T-helper 2 cell (primary cell): ENCODE data around the gene PABPC1L.

Experiments
- DNase-seq, 5 experiments: peaks; one replicate each; pipeline versions ENCODE4 v3.0.0 to v3.0.0-alpha.2; 2012 to 2022

PABPC1L gene

DNA sequence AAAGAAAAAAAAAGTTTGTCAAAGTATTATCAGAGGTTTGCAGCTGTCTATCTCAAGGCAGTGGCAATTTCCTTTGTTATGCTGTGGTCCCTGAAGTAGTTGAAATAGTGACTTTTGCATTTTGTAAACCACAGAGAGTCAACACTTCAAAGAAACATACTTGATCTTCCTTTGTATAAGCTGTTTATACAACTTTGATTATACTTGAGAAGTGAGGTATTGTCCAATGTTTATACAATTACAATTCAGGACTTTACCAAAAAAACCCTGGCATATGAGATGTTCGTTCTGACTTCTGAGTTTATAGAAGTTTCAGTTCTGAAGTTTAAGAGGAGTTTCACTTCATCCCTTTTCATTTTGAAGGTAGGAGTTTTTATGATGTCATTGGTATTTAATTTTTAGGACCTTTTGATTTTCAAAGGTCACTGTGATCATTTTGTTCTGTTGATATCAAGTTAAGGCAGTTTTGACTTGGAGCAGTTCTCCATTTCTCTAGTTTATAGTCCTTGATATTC, 60.4 kb downstream of the PABPC1L start:
- DNase-seq = peak in 1 of 5 experiments; percentile 65

DNA sequence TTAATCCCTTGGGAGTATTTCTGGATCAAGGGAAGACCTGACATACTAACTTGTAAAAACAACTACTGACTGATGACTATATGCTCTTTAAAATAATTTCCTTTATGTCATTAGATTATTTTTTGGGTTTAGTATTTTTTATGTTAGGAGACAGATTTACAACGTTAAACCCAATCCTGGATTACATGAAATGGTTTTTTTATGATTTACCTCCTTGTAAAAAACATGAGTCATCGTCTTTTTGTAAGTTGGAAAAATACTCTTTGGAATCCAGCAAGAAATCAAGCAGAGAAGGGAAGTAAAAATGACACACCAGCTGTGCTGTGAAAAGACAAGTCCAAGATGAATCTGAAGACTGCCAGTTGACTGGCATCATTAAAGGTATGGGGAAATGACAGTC, 63.2 kb downstream of the PABPC1L start:
- DNase-seq = no peak

DNA sequence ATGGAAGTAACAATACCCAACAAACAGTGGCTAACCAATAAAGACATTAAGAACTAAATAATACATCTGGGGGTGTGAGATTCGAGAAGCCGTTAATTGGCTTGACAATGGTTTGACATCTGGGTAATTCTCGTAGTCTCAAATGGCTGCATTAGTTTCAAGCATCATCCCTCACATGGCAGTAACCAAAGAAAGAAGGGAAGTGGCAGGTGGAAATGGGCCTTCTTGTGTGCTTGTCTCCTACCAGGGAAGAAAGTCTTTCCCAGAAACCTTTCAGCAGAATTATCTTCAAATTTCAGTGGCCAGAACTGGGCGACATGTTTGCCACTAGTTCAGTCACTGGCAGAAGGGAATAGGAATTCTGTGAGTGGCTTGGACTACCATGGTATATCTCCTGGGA, 66.8 kb downstream of the PABPC1L start:
- DNase-seq = no peak

GRCh38 chr20:44979090-44979621, 69.3 kb downstream of the PABPC1L start:
- DNase-seq = peak in 4 of 5 experiments; percentile 24 to 92 (median 68)

GRCh38 chr20:44981736-44982406, 72.0 kb downstream of the PABPC1L start:
- peak in 1 of 5 experiments; percentile 48 for DNase-seq

- DNase-seq = no peak
These were observed 73.3 kb downstream of the PABPC1L start for GRCh38 chr20:44983093-44983674.

- DNase-seq = no peak
These were observed 78.8 kb downstream of the PABPC1L start for GRCh38 chr20:44988631-44989171.
